Measurements from ENCODE around the gene TIMM10.
A peak's percentile ranks its signal among the peaks of the same experiment; 100 is the strongest.

Gene TIMM10

GRCh38 chr11:57530596-57531507 is at the start of gene TIMM10:
Gene TIMM10, minus strand, starts transcription at chr11:57530754. Its CDS starts 565 bp downstream, at chr11:57530189.
- Histone ChIP-seq H3K4me1 (ENCODE audit: control insufficient read depth in 1 of 2, insufficient read depth in 2 of 2, low read length in 2 of 2) (peaks cover 16 to 22% of the 10 kb centered on the region in 2 donors), H3K4me3 (ENCODE audit: low read depth in 1 of 2, low read length in 2 of 2) (peak within 1 kb of the TSS; percentile 92 to 100), H3K36me3 (ENCODE audit: control insufficient read depth in 1 of 2, insufficient read depth in 2 of 2, low read length in 2 of 2) (peaks cover 4 to 10% of the 10 kb centered on the region in 2 donors), H3K9me3 (ENCODE audit: control insufficient read depth in 1 of 2, low read length in 2 of 2) (no peaks in the 10 kb centered on the region), H3K9ac (ENCODE audit: low read depth in 1 of 2, low read length in 2 of 2) (peak within 1 kb of the TSS; percentile 73 to 96), H3K27me3 (ENCODE audit: control insufficient read depth in 1 of 2, insufficient read depth in 2 of 2, low read length in 2 of 2) (no peaks in the 10 kb centered on the region), H3K27ac (ENCODE audit: low read depth, low read length) (peak within 1 kb of the TSS; percentile 46)

GRCh38 chr11:57574061-57574460 is 43.5 kb upstream of the TIMM10 start:
- H3K36me3 ChIP-seq (ENCODE audit: control insufficient read depth in 1 of 2, insufficient read depth in 2 of 2, low read length in 2 of 2) = no peaks in the 10 kb centered on the region
- no peak overlapping the region for H3K4me3 ChIP-seq (ENCODE audit: low read depth in 1 of 2, low read length in 2 of 2)
- no peaks in the 10 kb centered on the region for H3K27me3 ChIP-seq (ENCODE audit: control insufficient read depth in 1 of 2, insufficient read depth in 2 of 2, low read length in 2 of 2)
- H3K9ac ChIP-seq (ENCODE audit: low read depth in 1 of 2, low read length in 2 of 2) = no peak overlapping the region
- no peaks in the 10 kb centered on the region for H3K4me1 ChIP-seq (ENCODE audit: control insufficient read depth in 1 of 2, insufficient read depth in 2 of 2, low read length in 2 of 2)
- H3K27ac ChIP-seq (ENCODE audit: low read depth, low read length) = no peak overlapping the region
- H3K9me3 ChIP-seq (ENCODE audit: control insufficient read depth in 1 of 2, low read length in 2 of 2) = no peaks in the 10 kb centered on the region

- H3K9ac ChIP-seq (ENCODE audit: low read depth in 1 of 2, low read length in 2 of 2) = no peak overlapping the region
- H3K4me3 ChIP-seq (ENCODE audit: low read depth in 1 of 2, low read length in 2 of 2) = no peak overlapping the region
Observed at GRCh38 chr11:57571606-57572005, 41.1 kb upstream of the TIMM10 start.

GRCh38 chr11:57568330-57568766 is 37.8 kb upstream of the TIMM10 start:
- H3K4me3 ChIP-seq (ENCODE audit: low read depth in 1 of 2, low read length in 2 of 2) = peak overlapping the region; percentile 82 to 94
- no peaks in the 10 kb centered on the region for H3K27me3 ChIP-seq (ENCODE audit: control insufficient read depth in 1 of 2, insufficient read depth in 2 of 2, low read length in 2 of 2)
- peak overlapping the region; percentile 70 for H3K27ac ChIP-seq (ENCODE audit: low read depth, low read length)
- no peaks in the 10 kb centered on the region for H3K9me3 ChIP-seq (ENCODE audit: control insufficient read depth in 1 of 2, low read length in 2 of 2)
- no peaks in the 10 kb centered on the region for H3K36me3 ChIP-seq (ENCODE audit: control insufficient read depth in 1 of 2, insufficient read depth in 2 of 2, low read length in 2 of 2)
- H3K4me1 ChIP-seq (ENCODE audit: control insufficient read depth in 1 of 2, insufficient read depth in 2 of 2, low read length in 2 of 2) = peaks cover 17 to 18% of the 10 kb centered on the region in 2 donors
- peak overlapping the region; percentile 56 to 79 for H3K9ac ChIP-seq (ENCODE audit: low read depth in 1 of 2, low read length in 2 of 2)

More at GRCh38 chr11:57571606-57572005, 41.1 kb upstream of the TIMM10 start:
- no peak overlapping the region for H3K27ac ChIP-seq (ENCODE audit: low read depth, low read length)
- H3K4me1 ChIP-seq (ENCODE audit: control insufficient read depth in 1 of 2, insufficient read depth in 2 of 2, low read length in 2 of 2) = peaks cover 4 to 6% of the 10 kb centered on the region in 2 donors
- H3K27me3 ChIP-seq (ENCODE audit: control insufficient read depth in 1 of 2, insufficient read depth in 2 of 2, low read length in 2 of 2) = no peaks in the 10 kb centered on the region
- no peaks in the 10 kb centered on the region for H3K9me3 ChIP-seq (ENCODE audit: control insufficient read depth in 1 of 2, low read length in 2 of 2)
- no peaks in the 10 kb centered on the region for H3K36me3 ChIP-seq (ENCODE audit: control insufficient read depth in 1 of 2, insufficient read depth in 2 of 2, low read length in 2 of 2)

- H3K36me3 ChIP-seq (ENCODE audit: control insufficient read depth in 1 of 2, insufficient read depth in 2 of 2, low read length in 2 of 2) = no peaks in the 10 kb centered on the region
- peak within 1 kb of the TSS; percentile 70 for H3K27ac ChIP-seq (ENCODE audit: low read depth, low read length)
- H3K4me3 ChIP-seq (ENCODE audit: low read depth in 1 of 2, low read length in 2 of 2) = peak within 1 kb of the TSS; percentile 82 to 94
- H3K9me3 ChIP-seq (ENCODE audit: control insufficient read depth in 1 of 2, low read length in 2 of 2) = no peaks in the 10 kb centered on the region
- no peaks in the 10 kb centered on the region for H3K27me3 ChIP-seq (ENCODE audit: control insufficient read depth in 1 of 2, insufficient read depth in 2 of 2, low read length in 2 of 2)
- peaks cover 17 to 18% of the 10 kb centered on the region in 2 donors for H3K4me1 ChIP-seq (ENCODE audit: control insufficient read depth in 1 of 2, insufficient read depth in 2 of 2, low read length in 2 of 2)
- peak within 1 kb of the TSS; percentile 57 to 85 for H3K9ac ChIP-seq (ENCODE audit: low read depth in 1 of 2, low read length in 2 of 2)
Observed at GRCh38 chr11:57567515-57568329, 37.2 kb upstream of the TIMM10 start, which contains the start of gene UBE2L6. Gene UBE2L6, minus strand, starts transcription at chr11:57567672. Its CDS starts 61 bp downstream, at chr11:57567611.

GRCh38 chr11:57566905-57567514 is 36.5 kb upstream of the TIMM10 start:
- Histone ChIP-seq H3K27me3 (ENCODE audit: control insufficient read depth in 1 of 2, insufficient read depth in 2 of 2, low read length in 2 of 2) (no peaks in the 10 kb centered on the region), H3K4me3 (ENCODE audit: low read depth in 1 of 2, low read length in 2 of 2) (peak overlapping the region; percentile 82 to 94), H3K27ac (ENCODE audit: low read depth, low read length) (peak overlapping the region; percentile 66), H3K36me3 (ENCODE audit: control insufficient read depth in 1 of 2, insufficient read depth in 2 of 2, low read length in 2 of 2) (no peaks in the 10 kb centered on the region), H3K4me1 (ENCODE audit: control insufficient read depth in 1 of 2, insufficient read depth in 2 of 2, low read length in 2 of 2) (peaks cover 17 to 22% of the 10 kb centered on the region in 2 donors), H3K9ac (ENCODE audit: low read depth in 1 of 2, low read length in 2 of 2) (peak overlapping the region; percentile 57 to 85), H3K9me3 (ENCODE audit: control insufficient read depth in 1 of 2, low read length in 2 of 2) (no peaks in the 10 kb centered on the region)

GRCh38 chr11:57566005-57566904 is 35.7 kb upstream of the TIMM10 start:
- H3K36me3 ChIP-seq (ENCODE audit: control insufficient read depth in 1 of 2, insufficient read depth in 2 of 2, low read length in 2 of 2) = no peaks in the 10 kb centered on the region
- H3K9ac ChIP-seq (ENCODE audit: low read depth in 1 of 2, low read length in 2 of 2) = peak overlapping the region; percentile 48 to 61
- H3K4me3 ChIP-seq (ENCODE audit: low read depth in 1 of 2, low read length in 2 of 2) = peak overlapping the region; percentile 82 to 94
- H3K27ac ChIP-seq (ENCODE audit: low read depth, low read length) = peak overlapping the region; percentile 74
- no peaks in the 10 kb centered on the region for H3K9me3 ChIP-seq (ENCODE audit: control insufficient read depth in 1 of 2, low read length in 2 of 2)
- H3K4me1 ChIP-seq (ENCODE audit: control insufficient read depth in 1 of 2, insufficient read depth in 2 of 2, low read length in 2 of 2) = peaks cover 17 to 22% of the 10 kb centered on the region in 2 donors
- no peaks in the 10 kb centered on the region for H3K27me3 ChIP-seq (ENCODE audit: control insufficient read depth in 1 of 2, insufficient read depth in 2 of 2, low read length in 2 of 2)

- peaks cover 13 to 19% of the 10 kb centered on the region in 2 donors for H3K4me1 ChIP-seq (ENCODE audit: control insufficient read depth in 1 of 2, insufficient read depth in 2 of 2, low read length in 2 of 2)
- H3K9me3 ChIP-seq (ENCODE audit: control insufficient read depth in 1 of 2, low read length in 2 of 2) = no peaks in the 10 kb centered on the region
- no peaks in the 10 kb centered on the region for H3K27me3 ChIP-seq (ENCODE audit: control insufficient read depth in 1 of 2, insufficient read depth in 2 of 2, low read length in 2 of 2)
- no peak overlapping the region for H3K4me3 ChIP-seq (ENCODE audit: low read depth in 1 of 2, low read length in 2 of 2)
- no peak overlapping the region for H3K27ac ChIP-seq (ENCODE audit: low read depth, low read length)
- peaks cover 10 to 20% of the 10 kb centered on the region in 2 donors for H3K36me3 ChIP-seq (ENCODE audit: control insufficient read depth in 1 of 2, insufficient read depth in 2 of 2, low read length in 2 of 2)
- no peak overlapping the region for H3K9ac ChIP-seq (ENCODE audit: low read depth in 1 of 2, low read length in 2 of 2)
Observed at GRCh38 chr11:57562596-57562995, 32.0 kb upstream of the TIMM10 start.

GRCh38 chr11:57560146-57560545 is 29.6 kb upstream of the TIMM10 start:
- Histone ChIP-seq H3K9me3 (ENCODE audit: control insufficient read depth in 1 of 2, low read length in 2 of 2) (no peaks in the 10 kb centered on the region), H3K36me3 (ENCODE audit: control insufficient read depth in 1 of 2, insufficient read depth in 2 of 2, low read length in 2 of 2) (peaks cover 11 to 42% of the 10 kb centered on the region in 2 donors)

More at GRCh38 chr11:57560146-57560545, 29.6 kb upstream of the TIMM10 start:
- H3K4me3 ChIP-seq (ENCODE audit: low read depth in 1 of 2, low read length in 2 of 2) = no peak overlapping the region
- no peak overlapping the region for H3K9ac ChIP-seq (ENCODE audit: low read depth in 1 of 2, low read length in 2 of 2)
- no peaks in the 10 kb centered on the region for H3K27me3 ChIP-seq (ENCODE audit: control insufficient read depth in 1 of 2, insufficient read depth in 2 of 2, low read length in 2 of 2)
- no peak overlapping the region for H3K27ac ChIP-seq (ENCODE audit: low read depth, low read length)
- H3K4me1 ChIP-seq (ENCODE audit: control insufficient read depth in 1 of 2, insufficient read depth in 2 of 2, low read length in 2 of 2) = peaks cover under 1 to 5% of the 10 kb centered on the region in 2 donors

All from duodenal mucosa (tissue), 2 donors.